Lung (tissue), 12 donors: ENCODE measurements around the gene SDK1. TPM values are rescaled to one million over a fixed set of nuclear protein-coding genes. Genes with fewer than 3 reads are reported as not detected.
A peak's percentile ranks its signal among the peaks of the same experiment; 100 is the strongest.

Experiments
- ATAC-seq: fragments of 200-7000 bp; cut with Tn5 transposase; one replicate; pipeline ENCODE4 v1.9.1; 2020; ENCODE audit warnings: moderate number of reproducible peaks; ENCODE audit not compliant: insufficient read depth, low FRiP score
- DNase-seq, 3 donors: peaks; one replicate each; pipeline ENCODE4 v3.0.0-alpha.2; 2013 to 2017
- H3K27ac ChIP-seq, 2 donors: one replicate each; pipeline ENCODE4 v1.5.1; 2013; ENCODE audit warnings: mild to moderate bottlenecking in 2 of 2, moderate library complexity in 2 of 2, control low read depth in 1 of 2, inconsistent platforms in 1 of 2, low read depth in 1 of 2, low read length in 1 of 2
- H3K27me3 ChIP-seq, 3 donors: one replicate each; pipeline ENCODE4 v1.5.1; 2013; ENCODE audit warnings: low read length in 2 of 3; ENCODE audit not compliant: control insufficient read depth in 3 of 3, insufficient read depth in 3 of 3
- H3K36me3 ChIP-seq, 4 donors: one replicate each; pipeline ENCODE4 v1.5.1; 2013; ENCODE audit warnings: low read length in 4 of 4, mild to moderate bottlenecking in 1 of 4, moderate library complexity in 1 of 4; ENCODE audit not compliant: control insufficient read depth in 4 of 4, insufficient read depth in 4 of 4
- H3K4me1 ChIP-seq, 5 donors: one replicate each; pipeline ENCODE4 v1.5.1; 2013; ENCODE audit warnings: low read length in 5 of 5, mild to moderate bottlenecking in 2 of 5, moderate library complexity in 1 of 5; ENCODE audit not compliant: control insufficient read depth in 5 of 5, insufficient read depth in 5 of 5
- H3K4me3 ChIP-seq: one replicate; pipeline ENCODE4 v1.5.1; 2013; ENCODE audit warnings: mild to moderate bottlenecking, control low read depth, moderate library complexity
- H3K9ac ChIP-seq, 2 donors: one replicate each; pipeline ENCODE4 v1.5.1; 2013; ENCODE audit warnings: low read length in 2 of 2, control low read depth in 1 of 2; ENCODE audit not compliant: insufficient read depth in 1 of 2
- H3K9me3 ChIP-seq, 4 donors: one replicate each; pipeline ENCODE4 v1.5.1; 2013; ENCODE audit warnings: low read length in 3 of 4, mild to moderate bottlenecking in 1 of 4, moderate library complexity in 1 of 4; ENCODE audit not compliant: control insufficient read depth in 4 of 4, insufficient read depth in 3 of 4
- CTCF ChIP-seq: IDR thresholded peaks from 2 replicates; pipeline ENCODE4 v1.5.1; 2012; ENCODE audit warnings: mild to moderate bottlenecking; ENCODE audit errors: control extremely low read depth, extremely low read depth
- WGBS, 2 donors: extraction: QIAGEN DNeasy Blood & Tissue Kit; methylation state at CpG; one replicate each; pipeline ENCODE4 v1.1.7; 2013; 5-methylcytosine and 5-hydroxymethylcytosine counted together
- polyA plus RNA-seq, 2 donors: library from polyadenylated mRNA; stranded (reverse); fragments of 200-250 nt; gene quantifications; one replicate each; pipeline ENCODE4 v1.2.1, GENCODE V29; 2013
- total RNA-seq, 2 donors: library from RNA; depleted of rRNA in 1 of 2; stranded (reverse); fragments of >200 nt in 1 of 2; gene quantifications; one replicate each; pipeline ENCODE4 v1.2.1, GENCODE V29; 2014 to 2021
- donor health status: control.
- donor health status: control.
- donor health status: Bipolar disorder and iron deficiency.
- donor health status: healthy.
- donor health status: DM: yes; HTN: yes; CAD: no.

SDK1 gene
- total and polyA plus RNA-seq, 4 donors, result 3.7 to 30.1 (median 12.7) TPM

GRCh38 chr7:4247106-4247876 is 946.2 kb downstream of the SDK1 start:
- peaks cover 0 to 19% (median 5%) of the 10 kb centered on the region in 4 donors for H3K36me3 ChIP-seq
- 68 to 79% methylated on average over 27 of the region's 27 CpGs for WGBS, 2 donors
- no peaks in the 10 kb centered on the region for H3K27me3 ChIP-seq
- H3K4me1 ChIP-seq, result peaks cover 0 to 5% (median 0%) of the 10 kb centered on the region in 5 donors
- H3K9ac ChIP-seq, result no peak overlapping the region
- no peak overlapping the region for H3K27ac ChIP-seq
- peaks cover 0 to 9% (median 7%) of the 10 kb centered on the region in 4 donors for H3K9me3 ChIP-seq
- peak in 2 of 3 donors; percentile 26 to 58 for DNase-seq
- ATAC-seq, result no peak
- H3K4me3 ChIP-seq, result no peak overlapping the region
- no peak for TF ChIP-seq CTCF

GRCh38 chr7:4248295-4248694 is 947.2 kb downstream of the SDK1 start:
- 68 to 75% methylated on average over 4 of the region's 4 CpGs for WGBS, 2 donors

GRCh38 chr7:4249241-4249640 is 948.2 kb downstream of the SDK1 start:
- no peak overlapping the region for H3K27ac ChIP-seq
- H3K27me3 ChIP-seq, result no peaks in the 10 kb centered on the region
- ATAC-seq, result no peak
- 89 to 92% methylated on average over 4 of the region's 4 CpGs for whole genome bisulfite sequencing, 2 donors
- H3K9me3 ChIP-seq, result peaks cover 0 to 6% (median 5%) of the 10 kb centered on the region in 4 donors
- TF ChIP-seq CTCF, result no peak
- H3K4me1 ChIP-seq, result peaks cover 0 to 5% (median 0%) of the 10 kb centered on the region in 5 donors
- peaks cover 0 to 14% (median 5%) of the 10 kb centered on the region in 4 donors for H3K36me3 ChIP-seq
- no peak overlapping the region for H3K9ac ChIP-seq
- no peak for DNase-seq
- H3K4me3 ChIP-seq, result no peak overlapping the region

More at GRCh38 chr7:4248295-4248694, 947.2 kb downstream of the SDK1 start:
- no peak overlapping the region for H3K4me3 ChIP-seq
- DNase-seq, result no peak
- no peak for ATAC-seq
- H3K4me1 ChIP-seq, result peaks cover 0 to 5% (median 0%) of the 10 kb centered on the region in 5 donors
- no peaks in the 10 kb centered on the region for H3K27me3 ChIP-seq
- H3K9me3 ChIP-seq, result peaks cover 0 to 9% (median 7%) of the 10 kb centered on the region in 4 donors
- no peak for TF ChIP-seq CTCF
- H3K36me3 ChIP-seq, result peaks cover 0 to 19% (median 5%) of the 10 kb centered on the region in 4 donors
- no peak overlapping the region for H3K27ac ChIP-seq
- no peak overlapping the region for H3K9ac ChIP-seq
